GM18873 (cell line): Measurements from ENCODE around the gene EXTL1.

ENCODE experiments used
- ATAC-seq: cut with Tn5 transposase; IDR thresholded peaks from one replicate; pipeline ENCODE4 v1.9.1; 2021; ENCODE audit warnings: mild to moderate bottlenecking, moderate library complexity, moderate number of reproducible peaks; ENCODE audit not compliant: unreplicated experiment, low FRiP score

Gene EXTL1

GRCh38 chr1:25996966-25997827 is 24.4 kb upstream of the EXTL1 start:
- no peak for ATAC-seq

- peak; percentile 93 for ATAC-seq
Observed at GRCh38 chr1:25997828-25998761, 23.5 kb upstream of the EXTL1 start, which contains the start of gene PAFAH2. TSS of gene PAFAH2 (minus strand) at chr1:25998063. CDS start at chr1:25990816, 7,247 bp downstream.

GRCh38 chr1:25999041-25999800 is 22.4 kb upstream of the EXTL1 start:
- ATAC-seq: no peak

- ATAC-seq: no peak
Observed at GRCh38 chr1:26003262-26003661, 18.3 kb upstream of the EXTL1 start.

GRCh38 chr1:26003756-26004155 is 17.8 kb upstream of the EXTL1 start:
- no peak for ATAC-seq

GRCh38 chr1:26005434-26006105 is 16.0 kb upstream of the EXTL1 start:
- ATAC-seq: no peak

- ATAC-seq: no peak
Observed at GRCh38 chr1:26006710-26007109, 14.9 kb upstream of the EXTL1 start.

- ATAC-seq: no peak
Observed at GRCh38 chr1:26009796-26010447, 11.7 kb upstream of the EXTL1 start.

- ATAC-seq: no peak
Observed at GRCh38 chr1:26010825-26011224, 10.8 kb upstream of the EXTL1 start.

- no peak for ATAC-seq
Observed at GRCh38 chr1:26012864-26013263, 8.7 kb upstream of the EXTL1 start.

- no peak for ATAC-seq
Observed at GRCh38 chr1:26014179-26014578, 7.4 kb upstream of the EXTL1 start.

- no peak for ATAC-seq
Observed at GRCh38 chr1:26015358-26015757, 6.2 kb upstream of the EXTL1 start.

GRCh38 chr1:26016258-26016952 is 5.2 kb upstream of the EXTL1 start:
- no peak for ATAC-seq

- no peak for ATAC-seq
Observed at GRCh38 chr1:26016953-26017545, 4.5 kb upstream of the EXTL1 start.

GRCh38 chr1:26017606-26018005 is 4.0 kb upstream of the EXTL1 start:
- no peak for ATAC-seq

- no peak for ATAC-seq
Observed at GRCh38 chr1:26019641-26020315, 1.8 kb upstream of the EXTL1 start.

GRCh38 chr1:26020330-26020768 is 1.2 kb upstream of the EXTL1 start:
- no peak for ATAC-seq
